SKM-1 (cell line): Measurements from ENCODE around the gene SUPT20H.
"Not testable (repeated sequence)": the region's sequence is repeated elsewhere in the genome, so short reads cannot be mapped to it uniquely, and the experiment has no call there.

Experiments used
- DNase-seq: peaks from one replicate; lab custom pipeline; 2025; ENCODE audit not compliant: unreplicated experiment; lab: John Stamatoyannopoulos, UW

SUPT20H gene

DNA sequence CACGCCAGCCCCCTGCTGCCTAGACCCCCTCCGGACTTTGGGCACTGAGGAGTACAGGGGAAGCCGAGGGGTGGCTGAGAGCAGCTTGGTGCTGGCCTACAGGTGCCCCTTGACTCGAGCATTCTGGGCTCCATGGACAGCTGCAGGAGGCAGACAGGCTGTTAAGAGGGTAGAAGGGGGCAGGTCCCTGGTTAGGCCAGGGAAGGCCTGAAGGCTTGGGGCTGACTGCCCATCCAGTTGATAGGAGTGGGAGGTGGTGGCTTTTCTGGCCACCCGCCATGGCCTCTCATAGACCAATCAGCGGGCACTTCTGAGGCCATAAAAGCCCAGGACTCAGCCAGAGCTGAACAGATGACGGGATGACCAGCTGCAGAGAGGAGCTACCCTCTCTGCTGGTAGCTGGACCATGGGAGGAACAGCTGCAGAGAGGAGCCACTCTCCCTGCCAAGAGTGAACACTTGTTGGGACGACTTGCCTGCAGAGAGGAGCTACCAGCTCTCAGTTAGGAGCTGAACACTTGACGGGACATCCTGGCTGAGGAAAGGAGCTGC, 10.7 kb upstream of the SUPT20H start:
- no peak for DNase-seq

DNA sequence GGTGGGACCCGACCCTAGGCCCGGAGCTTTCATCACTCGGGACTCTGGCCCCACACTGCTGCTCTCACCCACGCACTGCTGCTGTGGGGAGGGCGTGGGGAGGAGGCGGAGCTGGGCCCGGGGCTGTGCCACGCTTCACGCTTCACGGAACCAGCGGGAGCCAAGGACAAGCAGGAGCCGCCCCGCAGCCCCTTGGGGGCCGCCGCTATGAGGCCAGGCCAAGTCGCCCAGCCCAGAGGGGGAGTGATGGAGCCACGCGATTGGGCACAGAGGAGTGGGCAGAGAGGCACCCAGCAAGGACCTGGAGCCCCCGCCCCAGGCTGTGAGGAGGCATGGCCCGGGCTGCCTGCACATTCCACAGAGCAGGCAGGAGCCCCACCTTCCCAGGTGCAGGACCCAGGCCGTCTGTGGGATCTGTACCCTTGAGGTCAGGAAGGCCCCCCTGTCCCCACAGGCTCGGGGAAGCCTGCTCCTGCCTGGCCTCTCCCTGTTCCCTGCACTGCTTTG, 10.2 kb upstream of the SUPT20H start:
- DNase-seq = no peak

DNA sequence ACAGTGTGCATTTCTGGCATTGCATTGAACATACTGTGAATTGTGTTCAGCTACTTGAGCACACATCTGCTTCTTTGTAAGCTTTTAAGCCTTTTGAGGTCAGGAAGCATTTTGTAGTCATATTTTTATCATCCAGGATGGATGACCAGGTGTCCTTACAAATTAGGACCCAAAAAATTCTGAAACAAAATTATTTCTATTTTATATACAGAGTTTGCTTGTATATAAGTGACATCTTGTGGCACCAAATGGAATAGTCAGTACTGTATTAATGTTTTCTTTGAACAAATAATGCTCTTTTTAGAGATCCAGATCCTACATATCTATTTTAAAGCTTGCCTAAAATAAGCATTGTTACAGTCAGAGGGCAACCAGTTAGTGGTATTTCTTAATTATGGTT, 9.5 kb upstream of the SUPT20H start:
- no peak for DNase-seq

DNA sequence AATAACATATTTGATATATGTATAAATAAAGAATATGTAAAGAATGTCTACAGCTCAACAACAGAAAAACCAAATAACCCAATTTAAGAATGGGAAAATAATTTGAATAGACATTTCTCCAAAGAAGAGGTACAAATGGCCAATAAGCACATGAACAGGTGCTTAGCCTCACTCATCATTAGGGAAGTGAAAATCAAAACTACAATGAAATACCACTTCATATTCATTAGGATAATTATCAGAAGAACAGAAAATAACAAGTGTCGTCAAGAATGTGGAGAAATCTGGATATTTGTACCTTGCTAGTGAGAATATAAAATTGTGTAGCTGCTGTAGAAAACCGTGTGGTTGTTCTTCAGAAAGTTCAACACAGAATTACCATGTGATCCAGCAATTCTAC, 8.4 kb upstream of the SUPT20H start:
- DNase-seq = no peak

DNA sequence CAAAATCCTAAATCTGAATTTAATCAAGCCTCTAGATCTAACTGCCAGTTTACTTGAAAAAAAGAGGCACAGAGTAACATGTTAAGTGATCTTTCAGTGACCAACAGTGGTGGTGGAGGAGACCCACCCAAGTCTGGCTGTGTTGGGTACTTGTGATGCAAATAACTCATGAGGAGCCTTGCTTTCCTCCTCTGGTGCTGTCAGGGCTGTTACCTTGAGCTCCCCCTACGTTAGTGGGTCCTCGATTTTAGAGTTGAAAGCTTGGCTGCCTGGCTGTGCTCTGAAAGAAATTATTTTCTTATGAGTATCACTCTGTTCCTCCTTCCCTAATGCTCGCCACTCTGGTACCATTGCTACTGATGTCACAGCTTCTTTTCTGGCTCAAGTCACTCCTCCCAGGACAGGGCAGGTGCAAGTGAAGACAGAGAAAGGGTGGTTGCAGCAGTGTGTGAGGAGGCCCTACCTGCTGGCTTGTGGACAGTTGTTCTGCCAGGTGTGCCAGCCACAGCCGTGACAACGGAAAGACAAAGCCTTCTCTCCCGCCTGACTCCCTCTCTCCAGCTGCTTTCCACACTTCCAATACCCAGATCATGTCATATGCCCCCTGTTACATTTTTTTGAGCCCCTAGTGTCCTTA, 6.5 kb upstream of the SUPT20H start:
- DNase-seq = no peak

DNA sequence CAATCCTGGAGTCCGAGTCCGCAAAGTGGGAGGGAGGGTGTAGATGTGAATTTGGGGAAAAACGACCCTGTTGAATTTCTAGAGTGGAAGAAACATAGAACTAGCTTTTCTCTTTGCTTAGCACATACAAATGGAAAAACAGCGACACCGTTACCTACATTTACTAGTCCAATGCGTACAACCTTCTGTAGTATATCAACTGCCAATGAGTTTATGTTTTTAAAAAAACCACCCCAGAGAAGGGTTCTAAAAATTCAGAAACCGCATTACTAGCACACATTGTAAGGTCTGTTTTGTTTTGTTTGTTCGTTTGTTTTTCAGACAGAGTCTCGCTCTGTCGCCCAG, 332 bp upstream of the SUPT20H start:
- DNase-seq = no peak

DNA sequence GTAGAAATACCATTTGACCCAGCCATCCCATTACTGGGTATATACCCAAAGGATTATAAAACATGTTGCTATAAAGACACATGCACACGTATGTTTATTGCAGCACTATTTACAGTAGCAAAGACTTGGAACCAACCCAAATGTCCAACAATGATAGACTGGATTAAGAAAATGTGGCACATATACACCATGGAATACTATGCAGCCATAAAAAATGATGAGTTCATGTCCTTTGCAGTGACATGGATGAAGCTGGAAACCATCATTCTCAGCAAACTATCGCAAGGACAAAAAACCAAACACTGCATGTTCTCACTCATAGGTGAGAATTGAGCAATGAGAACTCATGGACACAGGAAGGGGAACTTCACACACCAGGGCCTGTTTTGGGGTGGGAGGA, 3.3 kb downstream of the SUPT20H start:
- not testable (repeated sequence) for DNase-seq

DNA sequence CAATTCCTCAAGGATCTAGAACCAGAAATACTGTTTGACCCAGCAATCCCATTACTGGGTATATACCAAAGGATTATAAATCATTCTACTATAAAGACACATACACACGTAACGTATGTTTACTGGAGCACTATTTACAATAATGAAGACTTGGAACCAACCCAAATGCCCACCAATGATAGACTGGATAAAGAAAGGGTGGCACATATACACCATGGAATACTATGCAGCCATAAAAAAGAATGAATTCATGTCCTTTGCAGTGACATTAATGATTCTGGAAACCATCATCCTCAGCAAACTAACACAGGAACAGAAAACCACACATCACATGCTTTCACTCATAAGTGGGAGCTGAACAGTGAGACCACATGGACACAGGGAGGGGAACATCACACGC, 6.4 kb downstream of the SUPT20H start:
- DNase-seq = not testable (repeated sequence)

DNA sequence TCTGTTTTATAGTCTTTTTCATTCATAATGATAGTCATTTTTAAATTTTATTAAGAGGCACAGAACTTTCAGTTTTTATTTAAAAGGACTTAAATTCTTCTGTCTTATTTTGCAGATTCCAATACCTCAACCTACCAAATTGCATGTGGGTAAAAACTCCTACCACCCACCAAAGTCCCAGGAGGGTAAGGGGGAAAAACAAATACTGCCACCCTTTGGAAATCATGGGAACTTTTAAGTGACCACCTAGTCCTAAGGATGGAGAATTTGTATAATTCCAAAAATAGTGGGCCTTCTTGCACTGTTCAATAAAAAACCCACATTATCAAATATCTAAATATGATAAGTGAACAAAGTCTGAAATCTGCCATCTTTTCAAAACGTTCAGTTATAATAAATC, 9.7 kb downstream of the SUPT20H start:
- DNase-seq = no peak

DNA sequence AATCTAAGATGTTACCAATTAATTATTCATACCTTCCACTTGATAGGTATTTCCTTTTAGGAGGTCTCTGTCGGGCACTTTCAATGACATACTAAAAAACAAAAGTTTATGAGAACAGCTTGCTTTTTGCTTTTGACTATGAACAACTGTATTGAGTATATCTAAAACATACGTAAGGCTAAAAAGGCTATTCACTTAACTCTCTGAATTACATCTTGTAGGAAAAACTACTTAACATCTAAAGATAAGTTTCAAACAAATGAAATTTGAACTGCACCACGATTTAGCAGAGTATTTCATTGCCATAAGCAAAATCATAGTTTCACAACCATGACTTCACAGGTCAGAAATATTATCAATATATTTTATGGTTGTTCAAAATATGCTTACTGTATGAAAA, 11.6 kb downstream of the SUPT20H start:
- no peak for DNase-seq

DNA sequence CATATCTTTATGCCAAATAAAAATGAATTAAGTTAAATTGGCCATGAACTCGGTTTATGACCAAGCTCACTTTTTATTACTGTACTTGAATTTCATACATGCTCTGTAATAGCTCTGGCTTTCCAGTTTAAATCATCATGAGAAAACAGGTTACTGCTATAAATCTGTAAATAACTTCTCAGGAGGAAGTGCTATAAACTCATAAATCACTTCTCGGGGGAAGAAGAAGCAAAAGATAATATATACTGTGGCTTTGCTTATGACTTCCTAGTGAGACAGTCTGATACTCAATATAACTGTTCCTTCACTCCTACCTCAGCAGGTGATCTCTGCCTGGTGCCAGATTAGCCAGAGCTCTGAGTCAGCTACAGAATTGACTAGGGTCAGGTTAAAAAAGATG, 12.5 kb downstream of the SUPT20H start:
- DNase-seq = no peak

DNA sequence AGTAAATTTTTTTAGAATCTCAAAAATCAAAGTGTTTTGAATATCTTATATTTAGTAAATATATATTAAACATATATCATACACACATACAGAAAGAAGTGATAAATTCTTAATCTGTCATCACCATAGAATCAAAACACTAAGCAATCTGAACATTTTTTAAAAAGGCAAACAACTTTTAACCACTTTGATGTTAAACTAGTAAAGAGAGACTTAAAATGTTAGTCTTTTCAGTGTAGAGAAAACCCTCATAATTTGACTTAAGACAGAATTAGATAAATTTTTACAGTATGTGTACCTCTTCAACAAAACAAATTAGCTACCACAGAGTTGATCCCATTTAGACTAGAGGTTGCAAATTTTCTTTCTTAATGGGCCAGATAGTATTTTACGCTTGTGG, 13.4 kb downstream of the SUPT20H start:
- no peak for DNase-seq

DNA sequence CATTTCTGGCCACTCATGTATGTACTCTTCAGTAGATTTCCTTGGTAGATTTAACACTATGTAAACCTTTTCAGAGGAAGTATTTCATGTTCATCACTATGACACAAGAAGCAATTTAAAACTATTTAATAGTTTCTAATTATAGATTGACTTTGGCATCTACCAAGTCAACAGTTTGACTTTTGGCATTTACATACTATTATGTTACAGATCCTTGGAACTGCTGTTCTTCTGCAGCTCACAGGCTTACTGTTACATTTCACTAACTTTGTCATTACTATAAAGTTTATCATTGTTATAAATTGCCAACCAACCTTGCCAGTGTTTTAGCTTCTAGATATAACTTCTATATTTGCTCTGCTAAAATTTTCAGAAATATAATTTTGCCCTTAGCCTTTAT, 18.7 kb downstream of the SUPT20H start:
- DNase-seq = no peak

DNA sequence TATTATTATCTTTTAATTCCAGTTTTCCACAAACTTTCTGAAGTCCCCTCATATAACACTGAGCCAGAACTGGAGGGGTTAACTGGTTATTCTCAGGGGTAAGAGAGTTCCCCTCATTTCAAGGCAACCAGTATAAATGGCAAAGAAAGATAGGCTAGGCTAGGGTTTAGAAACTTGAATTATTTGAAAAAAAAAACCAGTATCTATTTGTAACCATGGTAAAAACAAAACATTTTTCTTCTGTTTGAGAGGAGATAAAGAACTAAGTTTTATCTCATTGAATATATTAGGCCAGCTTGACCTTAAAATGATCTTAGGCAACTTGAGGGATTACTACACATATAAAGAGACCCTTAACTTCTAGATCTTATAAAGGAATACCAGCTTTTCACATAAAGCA, 19.6 kb downstream of the SUPT20H start:
- DNase-seq = no peak

DNA sequence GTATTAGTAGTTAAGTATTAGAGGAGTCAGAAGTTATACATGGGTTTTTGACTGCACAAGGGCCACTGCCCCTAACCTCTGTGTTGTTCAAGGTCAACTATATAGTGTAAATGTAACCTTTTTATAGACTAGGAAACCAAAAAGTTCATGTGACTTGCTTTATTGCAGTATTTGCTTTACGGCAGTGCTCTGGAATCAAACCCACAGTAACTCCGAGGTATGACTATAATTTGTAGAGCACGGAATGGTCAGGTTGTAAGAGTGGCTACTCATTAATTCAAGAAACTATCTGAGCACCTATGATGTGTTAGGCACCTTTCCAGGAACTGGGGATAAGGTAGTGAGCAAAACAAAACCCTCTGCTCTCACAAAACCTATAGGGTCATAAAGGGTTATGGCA, 22.2 kb downstream of the SUPT20H start:
- no peak for DNase-seq

DNA sequence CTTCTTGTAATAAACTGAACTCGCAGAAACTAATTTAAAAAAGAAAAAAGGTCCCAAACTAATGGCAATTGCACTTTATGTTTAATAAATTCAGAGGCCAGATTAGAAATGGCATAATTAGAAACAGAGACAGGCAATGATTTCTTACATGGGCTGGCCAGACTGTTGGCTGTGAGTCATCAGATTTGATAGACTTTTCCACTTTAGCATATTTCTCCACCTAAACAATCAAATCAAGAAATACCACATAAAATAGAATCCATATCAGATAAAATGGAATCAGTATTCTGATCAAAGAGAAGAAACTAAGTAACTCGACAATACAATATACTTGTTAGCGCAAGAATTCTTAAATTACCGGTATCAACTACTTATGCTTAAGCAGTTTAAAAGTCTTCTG, 29.9 kb downstream of the SUPT20H start:
- no peak for DNase-seq

DNA sequence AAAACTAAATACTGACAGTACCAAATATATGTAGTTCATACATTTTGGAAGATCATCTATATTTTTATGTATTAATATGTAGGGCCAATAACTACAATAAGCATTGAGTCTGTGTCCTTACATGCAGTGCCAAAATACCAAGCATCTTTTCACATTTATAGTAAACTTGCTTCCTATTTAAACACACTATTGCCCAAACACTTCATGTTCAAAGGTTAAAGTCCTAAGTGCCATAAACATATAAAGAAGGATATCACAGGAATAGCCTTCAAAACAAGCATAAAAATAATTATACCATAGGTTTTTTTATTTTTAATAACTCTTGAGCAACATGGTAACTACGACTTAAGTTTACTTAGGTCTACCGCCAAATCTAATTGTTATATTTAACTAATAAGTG, 31.8 kb downstream of the SUPT20H start:
- DNase-seq = no peak

DNA sequence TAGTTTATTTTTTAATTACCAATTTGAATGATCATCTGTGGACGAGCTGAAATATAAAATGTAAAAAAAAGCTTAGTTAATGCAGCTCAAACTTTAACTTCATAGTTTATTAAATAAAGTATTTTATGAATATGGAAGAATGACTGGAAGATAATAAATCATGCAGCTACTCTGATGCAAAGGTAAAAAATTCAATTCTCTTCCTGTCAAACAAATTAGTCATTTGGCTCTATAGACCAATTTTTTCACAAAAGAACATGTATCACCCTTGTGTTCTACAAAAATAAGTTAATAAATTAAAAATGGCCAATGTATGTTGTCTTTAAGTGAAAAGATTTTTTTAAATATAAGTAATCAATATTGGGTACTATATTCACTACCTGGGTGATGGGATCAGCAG, 32.7 kb downstream of the SUPT20H start:
- no peak for DNase-seq

DNA sequence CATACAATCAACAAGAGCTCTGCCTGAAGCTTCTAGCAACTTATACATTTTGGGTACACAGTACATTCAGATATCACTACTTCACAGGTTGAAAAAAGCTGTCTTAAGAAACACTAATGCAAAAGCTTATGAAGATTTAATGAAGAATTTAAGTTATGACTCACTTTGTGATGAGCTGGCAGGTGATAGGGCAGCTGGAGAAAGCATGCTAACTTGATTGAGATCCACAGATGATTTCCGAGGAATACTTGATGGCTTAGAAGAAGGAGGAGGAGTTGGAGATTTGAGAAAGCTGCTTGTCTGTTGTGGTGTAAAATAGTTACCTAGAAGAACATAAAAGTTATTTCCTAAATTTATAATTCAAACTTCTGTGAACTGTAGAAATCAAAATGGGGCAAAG, 35.6 kb downstream of the SUPT20H start:
- DNase-seq = no peak

DNA sequence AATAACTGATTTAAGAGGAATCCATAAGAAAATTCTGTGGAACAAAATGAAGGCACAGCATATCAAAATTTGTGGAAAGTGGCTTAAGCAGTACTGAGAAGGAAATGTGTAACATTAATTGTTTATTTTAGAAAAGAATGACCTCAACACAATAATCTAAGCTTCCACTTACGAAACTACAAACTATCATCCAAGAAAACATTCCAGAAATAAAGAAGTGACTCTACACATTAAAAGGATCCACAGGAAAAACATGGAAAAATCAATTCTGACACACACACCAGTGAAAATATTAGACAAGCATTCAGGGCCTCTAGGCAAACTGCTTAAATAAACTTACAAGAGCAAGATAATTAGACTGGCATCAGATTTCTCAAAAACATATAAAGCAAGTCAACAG, 44.9 kb downstream of the SUPT20H start:
- DNase-seq = no peak

DNA sequence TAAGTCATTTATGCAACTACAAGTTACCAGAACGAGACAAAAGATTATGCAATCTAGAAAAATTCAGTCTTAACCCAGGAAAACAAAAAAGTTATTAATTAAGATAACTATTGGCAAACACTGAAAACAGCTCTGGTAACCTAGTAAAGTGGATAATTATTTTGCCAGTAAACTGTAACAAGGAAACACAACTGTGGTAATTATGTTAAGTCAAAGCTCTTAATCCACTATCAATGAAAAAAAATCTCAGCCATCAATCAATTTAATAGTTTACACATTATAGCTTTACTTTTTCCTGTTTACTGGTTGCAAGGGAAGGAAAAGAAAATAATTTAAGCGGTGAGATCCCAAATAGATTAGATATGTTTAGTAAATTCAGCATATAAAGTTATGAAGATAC, 47.7 kb downstream of the SUPT20H start:
- DNase-seq = no peak

DNA sequence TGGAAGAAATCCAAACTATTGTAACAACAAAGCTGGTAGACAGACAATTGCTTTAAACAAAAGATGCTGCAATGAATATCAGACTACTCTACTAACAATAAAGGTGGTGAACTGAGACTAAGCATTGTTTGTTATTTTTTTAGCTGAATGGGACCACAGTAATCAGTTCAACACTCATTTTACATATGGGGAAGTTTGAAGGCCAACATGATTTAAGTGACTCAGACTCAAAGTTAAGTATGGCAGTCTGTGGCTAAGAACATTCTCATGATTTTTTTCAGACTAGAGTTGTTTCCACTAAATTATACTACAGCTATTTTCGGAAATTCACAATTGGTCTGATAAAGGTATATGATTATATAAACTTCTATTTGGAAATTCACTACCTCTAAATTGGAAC, 48.5 kb downstream of the SUPT20H start:
- DNase-seq = no peak

DNA sequence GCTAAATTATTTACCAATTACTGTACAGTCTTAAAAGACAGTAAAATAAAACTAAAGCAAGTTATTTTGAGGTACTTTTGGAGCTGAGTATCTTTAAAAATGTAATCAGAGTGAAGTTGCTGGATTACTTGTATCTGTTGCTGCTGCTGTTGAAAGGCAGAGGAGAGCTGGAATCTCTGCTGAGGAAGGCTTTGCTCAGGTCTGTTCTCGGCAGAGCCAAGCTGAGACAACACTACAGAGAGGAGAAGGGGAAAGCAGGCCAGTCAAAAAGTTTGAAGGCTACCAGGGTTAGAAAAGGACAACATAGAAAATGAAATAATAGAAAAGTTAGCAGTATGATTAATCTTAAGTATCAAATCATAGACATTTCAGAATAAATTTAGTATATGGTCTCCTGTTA, 49.1 kb downstream of the SUPT20H start:
- DNase-seq = no peak
